HepG2 (cell line): ENCODE measurements around the gene RAB3C. TPM values are rescaled to one million over a fixed set of nuclear protein-coding genes. Genes with fewer than 3 reads are reported as not detected.

ENCODE experiments used
- ATAC-seq: fragments of 200-7000 bp; cut with Tn5 transposase; 3 replicates; pipeline ENCODE4 v1.9.1; 2020; ENCODE audit warnings: mild to moderate bottlenecking, moderate library complexity
- BruUV-seq: library from RNA; stranded (reverse); fragments of 400-500 nt; replicated peaks from 2 replicates; lab custom pipeline; 2021; lab: Mats Ljungman, UMichigan
- CTCF ChIA-PET: fragments of 300-600 bp; formaldehyde crosslinking; extraction: SDS; loops from one replicate; lab custom pipeline; 2021; ENCODE audit warnings: low total read pairs, inconsistent platforms, low intra/inter-chr PET ratio; lab: Yijun Ruan, JAX
- POLR2A ChIA-PET: fragments of 350-600 bp; sonication (Branson Sonifier 250); formaldehyde crosslinking; loops from one replicate; lab custom pipeline; 2020; ENCODE audit warnings: antibody characterized with exemption, inconsistent platforms; lab: Yijun Ruan, JAX
- DNase-seq: peaks from one replicate; pipeline ENCODE4 v3.0.0-alpha.2; 2015; ENCODE audit warnings: low spot score
- FAIRE-seq: peaks from 3 replicates; lab custom pipeline; 2011; peaks lifted over from hg19 to GRCh38; lab: Jason Lieb, UNC
- H2AFZ ChIP-seq: one replicate; pipeline ENCODE4 v1.6.1; 2011; ENCODE audit warnings: low read length, inconsistent platforms
- H3K27ac ChIP-seq: fragments of 300-600 bp; 3 replicates; pipeline ENCODE4 v1.8.0; 2011; ENCODE audit warnings: mixed run types, mild to moderate bottlenecking, mixed read lengths, low read length, inconsistent platforms; ENCODE audit not compliant: insufficient read depth; ENCODE audit errors: extremely low read length
- H3K27me3 ChIP-seq, 2 experiments: fragments of 200-600 bp in 1 of 2; 2 replicates in 1 of 2; 3 replicates in 1 of 2; pipeline versions ENCODE4 v1.6.0 to v1.8.0; 2011; ENCODE audit warnings: low read length in 2 of 2, mild to moderate bottlenecking in 2 of 2, moderate library complexity in 2 of 2, inconsistent platforms in 1 of 2; ENCODE audit not compliant: insufficient read depth in 2 of 2, control insufficient read depth in 1 of 2
- H3K36me3 ChIP-seq, 2 experiments: fragments of 200-600 bp in 1 of 2; replicated peaks in 1 of 2; 2 replicates in 1 of 2; 3 replicates in 1 of 2; pipeline versions ENCODE4 v1.5.1 to v1.8.0; 2011; ENCODE audit warnings: low read length in 2 of 2, inconsistent platforms in 1 of 2; ENCODE audit not compliant: insufficient read depth in 2 of 2, control insufficient read depth in 1 of 2
- H3K4me1 ChIP-seq: 2 replicates; pipeline ENCODE4 v1.5.1; 2012; ENCODE audit warnings: low read length, inconsistent platforms; ENCODE audit not compliant: insufficient read depth
- H3K4me2 ChIP-seq: 2 replicates; pipeline ENCODE4 v1.6.0; 2011; ENCODE audit warnings: low read depth, low read length, inconsistent platforms
- H3K4me3 ChIP-seq, 3 experiments: fragments of 200-600 bp in 1 of 3; sonication (generic), shearing (Covaris generic) in 1 of 3; replicated peaks in 1 of 3; 2 replicates each; pipeline ENCODE4 v1.5.1; 2011 to 2016; ENCODE audit warnings: low read length in 3 of 3, inconsistent platforms in 2 of 3, low read depth in 2 of 3, mild to moderate bottlenecking in 2 of 3, control low read depth in 1 of 3, mixed read lengths in 1 of 3; ENCODE audit not compliant: insufficient read depth in 1 of 3
- H3K79me2 ChIP-seq: one replicate; pipeline ENCODE4 v1.6.1; 2011; ENCODE audit warnings: low read length, inconsistent platforms; ENCODE audit not compliant: insufficient read depth
- H3K9ac ChIP-seq: 2 replicates; pipeline ENCODE4 v1.6.0; 2011; ENCODE audit warnings: mild to moderate bottlenecking, low read depth, low read length, inconsistent platforms; ENCODE audit not compliant: insufficient read depth
- H3K9me3 ChIP-seq: 2 replicates; pipeline ENCODE4 v1.5.1; 2012; ENCODE audit warnings: mild to moderate bottlenecking, low read length
- H4K20me1 ChIP-seq: 2 replicates; pipeline ENCODE4 v1.6.0; 2011; ENCODE audit warnings: inconsistent platforms, mild to moderate bottlenecking, low read length, moderate library complexity; ENCODE audit not compliant: insufficient read depth
- ARNTL ChIP-seq: sonication (generic); formaldehyde crosslinking; IDR thresholded peaks from 2 replicates; pipeline ENCODE4 v1.4.0; 2020; ENCODE audit warnings: mild to moderate bottlenecking, missing genetic modification reagents
- BHLHE40 ChIP-seq: IDR thresholded peaks from 2 replicates; pipeline ENCODE4 v1.6.1; 2011; ENCODE audit warnings: low read length, improper control_type of control experiment
- JUNB ChIP-seq: sonication (generic); formaldehyde crosslinking; IDR thresholded peaks from 2 replicates; pipeline ENCODE4 v1.8.0; 2022; ENCODE audit warnings: missing genetic modification reagents, mild to moderate bottlenecking, borderline replicate concordance
- RBAK ChIP-seq: sonication (generic); formaldehyde crosslinking; IDR thresholded peaks from 2 replicates; pipeline ENCODE4 v1.5.1; 2020; ENCODE audit warnings: mild to moderate bottlenecking, missing genetic modification reagents
- ZNF121 ChIP-seq: sonication (generic); formaldehyde crosslinking; IDR thresholded peaks from 2 replicates; pipeline ENCODE4 v1.5.0; 2020; ENCODE audit warnings: mild to moderate bottlenecking, missing genetic modification reagents
- ZNF260 ChIP-seq: sonication (generic); formaldehyde crosslinking; IDR thresholded peaks from 2 replicates; pipeline ENCODE4 v1.4.0; 2020; ENCODE audit warnings: missing genetic modification reagents, low read depth, mild to moderate bottlenecking, borderline replicate concordance
- ZNF549 ChIP-seq: sonication (generic); formaldehyde crosslinking; IDR thresholded peaks from 2 replicates; pipeline ENCODE4 v1.5.0; 2020; ENCODE audit warnings: missing genetic modification reagents
- ZNF839 ChIP-seq: sonication (generic); formaldehyde crosslinking; IDR thresholded peaks from 2 replicates; pipeline ENCODE4 v1.4.0; 2020; ENCODE audit warnings: missing genetic modification reagents, mild to moderate bottlenecking, borderline replicate concordance
- ZSCAN29 ChIP-seq: sonication (generic); formaldehyde crosslinking; conservative IDR thresholded peaks from 2 replicates; pipeline ENCODE4 v1.4.0; 2020; ENCODE audit warnings: mild to moderate bottlenecking, missing genetic modification reagents
- ZSCAN30 ChIP-seq: sonication (generic); formaldehyde crosslinking; IDR thresholded peaks from 2 replicates; pipeline ENCODE4 v1.5.0; 2020; ENCODE audit warnings: mild to moderate bottlenecking, missing genetic modification reagents
- WGBS: methylation state at CpG from one replicate; pipeline ENCODE4 v1.1.6; 2017; ENCODE audit warnings: low lambda C conversion rate; 5-methylcytosine and 5-hydroxymethylcytosine counted together
- in situ Hi-C: cut with HindIII; loops from 2 replicates; pipeline ENCODE4 v1.10.0; 2017; ENCODE audit warnings: low pct_unique_long_range_greater_than_20kb; ENCODE audit not compliant: extremely low pct_ligation_motif_present
- intact Hi-C: fragments of 100-400 bp; cut with micrococcal nuclease; formaldehyde crosslinking; loops from one replicate; pipeline ENCODE4 v1.10.0; 2022; ENCODE audit not compliant: unreplicated experiment
- polyA plus RNA-seq, 8 experiments: library from polyadenylated mRNA; depleted of rRNA in 3 of 8; stranded (reverse) in 7 of 8; unstranded in 1 of 8; fragments of >200 nt; fragmentation: Illumina TruSeq in 4 of 8; extraction: Trizol in 4 of 8; gene quantifications; 2 replicates each; pipeline versions ENCODE4 v1.2.1 to v1.2.3, GENCODE V29; 2011 to 2016; ENCODE audit warnings: low read depth in 4 of 8, missing spikeins in 1 of 8, mixed read lengths in 1 of 8; ENCODE audit not compliant: insufficient read depth in 1 of 8
- total RNA-seq, 5 experiments: library from RNA; depleted of rRNA; stranded (reverse); fragments of >200 nt; fragmentation: Illumina TruSeq; extraction: Trizol; gene quantifications; 2 replicates each; pipeline ENCODE4 v1.2.3, GENCODE V29; 2016; ENCODE audit warnings: low read depth in 1 of 5
- TF ChIP-seq, protein P1 (sequence below), 2 experiments: sonication (generic) in 1 of 2; formaldehyde crosslinking in 1 of 2; IDR thresholded peaks; 2 replicates each; pipeline versions ENCODE4 v1.5.1 to v1.6.1; 2011 to 2020; ENCODE audit warnings: borderline replicate concordance in 1 of 2, low read depth in 1 of 2, low read length in 1 of 2, mild to moderate bottlenecking in 1 of 2, missing genetic modification reagents in 1 of 2, moderate library complexity in 1 of 2
- TF ChIP-seq, protein P2 (sequence below): sonication (generic); formaldehyde crosslinking; IDR thresholded peaks from 2 replicates; pipeline ENCODE4 v1.5.0; 2020; ENCODE audit warnings: mild to moderate bottlenecking, missing genetic modification reagents
- TF ChIP-seq, protein P3 (sequence below): sonication (generic); formaldehyde crosslinking; IDR thresholded peaks from 2 replicates; pipeline ENCODE4 v1.5.0; 2020; ENCODE audit warnings: mild to moderate bottlenecking, missing genetic modification reagents, moderate library complexity

The RAB3C gene
- total and polyA plus RNA-seq, 2 of the 13 experiments (the other 11 are each of a cell fraction or from before 2014, with no cell fraction given), result not detected

DNA sequence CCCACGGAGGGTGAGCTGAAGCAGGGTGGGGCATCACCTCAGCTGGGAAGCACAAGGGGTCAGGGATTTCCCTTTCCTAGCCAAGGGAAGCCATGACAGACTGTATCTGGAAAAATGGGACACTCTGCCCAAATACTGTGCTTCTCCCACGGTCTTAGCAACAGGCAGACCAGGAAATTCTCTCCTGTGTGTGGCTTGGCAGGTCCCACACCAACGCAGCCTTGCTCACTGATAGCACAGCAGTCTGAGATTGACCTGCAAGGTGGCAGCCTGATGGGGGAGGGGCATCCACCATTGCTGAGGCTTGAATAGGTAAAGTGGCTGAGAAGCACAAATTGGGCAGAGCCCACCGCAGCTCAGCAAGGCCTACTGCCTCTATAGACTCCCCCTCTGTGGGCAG lies 23.2 kb downstream of the RAB3C start:
- Histone ChIP-seq H3K36me3 (no peaks in the 10 kb centered on the region), H3K27ac (no peak overlapping the region), H3K4me3 (no peak overlapping the region), H3K9me3 (no peaks in the 10 kb centered on the region), H3K4me1 (no peaks in the 10 kb centered on the region), H3K79me2 (no peaks in the 10 kb centered on the region), H4K20me1 (no peaks in the 10 kb centered on the region), H3K27me3 (no peaks in the 10 kb centered on the region), H3K9ac (no peak overlapping the region), H3K4me2 (no peak overlapping the region), H2AFZ (no peak overlapping the region)
- 0% methylated on average over 1 of the region's 4 CpGs for WGBS
- ATAC-seq (no peak), DNase-seq (no peak), FAIRE-seq (no peak)
- BruUV-seq, result no TSS peak
- intact Hi-C loops, result no loop called here
- TF ChIP-seq RBAK (CRISPR knock-in tag), result no peak
- TF ChIP-seq JUNB, result no peak
- TF ChIP-seq ZSCAN30, result no peak
- no peak for TF ChIP-seq ZNF549 (CRISPR knock-in tag)
- TF ChIP-seq, protein P1, sequence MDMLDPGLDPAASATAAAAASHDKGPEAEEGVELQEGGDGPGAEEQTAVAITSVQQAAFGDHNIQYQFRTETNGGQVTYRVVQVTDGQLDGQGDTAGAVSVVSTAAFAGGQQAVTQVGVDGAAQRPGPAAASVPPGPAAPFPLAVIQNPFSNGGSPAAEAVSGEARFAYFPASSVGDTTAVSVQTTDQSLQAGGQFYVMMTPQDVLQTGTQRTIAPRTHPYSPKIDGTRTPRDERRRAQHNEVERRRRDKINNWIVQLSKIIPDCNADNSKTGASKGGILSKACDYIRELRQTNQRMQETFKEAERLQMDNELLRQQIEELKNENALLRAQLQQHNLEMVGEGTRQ (IDR thresholded peaks at IDR 0.05; ENCODE audit: low read depth, low read length), result no peak
- TF ChIP-seq, protein P1 (CRISPR knock-in tag; IDR thresholded peaks at IDR 0.05; ENCODE audit: borderline replicate concordance), result no peak
- TF ChIP-seq, protein P2, sequence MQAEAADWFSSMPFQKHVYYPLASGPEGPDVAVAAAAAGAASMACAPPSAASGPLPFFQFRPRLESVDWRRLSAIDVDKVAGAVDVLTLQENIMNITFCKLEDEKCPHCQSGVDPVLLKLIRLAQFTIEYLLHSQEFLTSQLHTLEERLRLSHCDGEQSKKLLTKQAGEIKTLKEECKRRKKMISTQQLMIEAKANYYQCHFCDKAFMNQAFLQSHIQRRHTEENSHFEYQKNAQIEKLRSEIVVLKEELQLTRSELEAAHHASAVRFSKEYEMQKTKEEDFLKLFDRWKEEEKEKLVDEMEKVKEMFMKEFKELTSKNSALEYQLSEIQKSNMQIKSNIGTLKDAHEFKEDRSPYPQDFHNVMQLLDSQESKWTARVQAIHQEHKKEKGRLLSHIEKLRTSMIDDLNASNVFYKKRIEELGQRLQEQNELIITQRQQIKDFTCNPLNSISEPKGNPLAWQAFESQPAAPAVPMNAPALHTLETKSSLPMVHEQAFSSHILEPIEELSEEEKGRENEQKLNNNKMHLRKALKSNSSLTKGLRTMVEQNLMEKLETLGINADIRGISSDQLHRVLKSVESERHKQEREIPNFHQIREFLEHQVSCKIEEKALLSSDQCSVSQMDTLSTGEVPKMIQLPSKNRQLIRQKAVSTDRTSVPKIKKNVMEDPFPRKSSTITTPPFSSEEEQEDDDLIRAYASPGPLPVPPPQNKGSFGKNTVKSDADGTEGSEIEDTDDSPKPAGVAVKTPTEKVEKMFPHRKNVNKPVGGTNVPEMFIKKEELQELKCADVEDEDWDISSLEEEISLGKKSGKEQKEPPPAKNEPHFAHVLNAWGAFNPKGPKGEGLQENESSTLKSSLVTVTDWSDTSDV (CRISPR knock-in tag), result no peak
- no peak for TF ChIP-seq ARNTL (CRISPR knock-in tag)
- no peak for TF ChIP-seq BHLHE40
- no peak for TF ChIP-seq ZNF121
- no peak for TF ChIP-seq ZNF839 (CRISPR knock-in tag)
- no peak for TF ChIP-seq ZSCAN29 (CRISPR knock-in tag)
- TF ChIP-seq, protein P3, sequence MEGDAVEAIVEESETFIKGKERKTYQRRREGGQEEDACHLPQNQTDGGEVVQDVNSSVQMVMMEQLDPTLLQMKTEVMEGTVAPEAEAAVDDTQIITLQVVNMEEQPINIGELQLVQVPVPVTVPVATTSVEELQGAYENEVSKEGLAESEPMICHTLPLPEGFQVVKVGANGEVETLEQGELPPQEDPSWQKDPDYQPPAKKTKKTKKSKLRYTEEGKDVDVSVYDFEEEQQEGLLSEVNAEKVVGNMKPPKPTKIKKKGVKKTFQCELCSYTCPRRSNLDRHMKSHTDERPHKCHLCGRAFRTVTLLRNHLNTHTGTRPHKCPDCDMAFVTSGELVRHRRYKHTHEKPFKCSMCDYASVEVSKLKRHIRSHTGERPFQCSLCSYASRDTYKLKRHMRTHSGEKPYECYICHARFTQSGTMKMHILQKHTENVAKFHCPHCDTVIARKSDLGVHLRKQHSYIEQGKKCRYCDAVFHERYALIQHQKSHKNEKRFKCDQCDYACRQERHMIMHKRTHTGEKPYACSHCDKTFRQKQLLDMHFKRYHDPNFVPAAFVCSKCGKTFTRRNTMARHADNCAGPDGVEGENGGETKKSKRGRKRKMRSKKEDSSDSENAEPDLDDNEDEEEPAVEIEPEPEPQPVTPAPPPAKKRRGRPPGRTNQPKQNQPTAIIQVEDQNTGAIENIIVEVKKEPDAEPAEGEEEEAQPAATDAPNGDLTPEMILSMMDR (CRISPR knock-in tag), result no peak
- no peak for TF ChIP-seq ZNF260 (CRISPR knock-in tag)
- ChIA-PET CTCF (no interaction called here), POLR2A (no interaction called here)
- in situ Hi-C loops, result no loop called here
